GM12875 (cell line): Measurements from ENCODE around the gene DLGAP3.

Source experiments
- H3K4me3 ChIP-seq: one replicate; pipeline ENCODE4 v1.5.1; 2011; ENCODE audit warnings: low read depth, low read length, control low read depth
- CTCF ChIP-seq: IDR thresholded peaks from 2 replicates; pipeline ENCODE4 v1.5.1; 2011; ENCODE audit warnings: low read depth, mild to moderate bottlenecking, control low read depth, inconsistent platforms, low read length, moderate library complexity, borderline replicate concordance; ENCODE audit not compliant: insufficient read depth

DLGAP3 gene

DNA sequence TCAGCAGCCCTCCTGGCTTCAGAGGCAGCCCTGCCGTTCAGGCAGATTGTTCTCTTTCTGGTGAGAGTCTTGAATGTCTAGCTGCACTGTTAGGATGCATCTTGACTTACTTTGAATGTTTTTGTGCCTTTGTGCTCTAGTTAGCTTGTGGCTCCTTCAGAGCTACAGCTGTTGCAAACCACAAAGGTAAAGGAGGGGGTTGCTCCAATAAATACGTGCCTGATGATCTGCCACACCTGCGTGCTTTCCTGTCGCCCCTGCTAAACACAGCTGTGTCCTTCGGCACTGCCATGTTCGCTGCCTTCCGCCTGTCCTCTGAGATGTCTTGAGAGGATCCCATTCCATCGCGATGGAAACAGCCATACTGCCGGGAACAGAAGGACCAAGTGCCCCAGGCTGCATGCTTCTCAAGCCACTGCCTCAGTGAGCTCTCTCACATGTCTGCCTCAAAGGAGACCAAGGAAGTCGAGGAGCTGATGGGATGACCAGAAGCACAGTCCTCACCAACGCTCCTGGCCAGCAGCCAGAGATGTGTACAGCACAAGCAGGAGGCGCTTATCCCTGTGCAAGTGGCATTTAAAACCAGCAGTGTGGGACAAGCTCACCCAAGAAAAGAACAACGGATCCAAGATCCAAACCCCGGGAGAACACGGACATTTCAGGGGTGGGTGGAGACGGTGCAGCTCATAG lies 57.9 kb downstream of the DLGAP3 start:
- no peak overlapping the region for H3K4me3 ChIP-seq
- no peak for TF ChIP-seq CTCF

DNA sequence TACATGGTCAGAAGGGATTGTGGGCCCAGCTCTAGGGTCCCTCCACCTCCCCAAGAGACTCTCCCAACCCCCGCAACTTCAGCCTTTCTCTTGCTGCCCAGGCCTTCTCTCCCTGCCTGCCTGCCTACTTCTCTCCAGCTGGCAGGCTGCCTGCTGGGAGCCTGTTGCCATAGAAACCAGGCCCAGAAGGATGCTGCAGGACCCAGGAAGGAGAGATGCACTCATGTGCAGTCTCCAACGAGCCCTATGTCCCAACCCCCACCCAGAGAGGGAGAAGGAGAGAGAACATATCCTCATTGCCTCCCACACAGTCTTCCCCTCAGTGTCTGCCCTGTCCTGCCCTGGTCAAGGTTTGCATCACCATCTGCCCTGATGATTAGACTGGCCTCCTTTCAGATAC lies 59.1 kb downstream of the DLGAP3 start:
- no peak overlapping the region for H3K4me3 ChIP-seq
- no peak for TF ChIP-seq CTCF

DNA sequence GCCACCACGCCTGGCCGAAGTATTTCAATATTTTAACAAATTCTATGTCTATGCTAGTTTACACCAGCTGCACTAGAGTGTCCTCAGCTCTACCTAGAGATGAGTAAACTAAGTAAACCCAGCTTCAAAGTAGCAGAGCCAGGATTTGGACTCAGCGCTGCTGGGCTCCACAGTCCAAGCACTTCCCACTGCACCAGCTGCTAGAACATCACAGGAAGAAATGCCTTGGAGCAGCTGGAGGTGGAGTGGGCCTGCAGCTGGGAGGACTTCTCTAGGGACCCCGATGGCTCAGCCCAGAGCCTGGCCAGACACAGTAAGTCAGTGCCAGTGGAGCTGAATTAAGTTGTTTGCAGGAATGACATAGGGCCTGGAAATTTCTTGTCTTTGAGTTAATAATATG lies 59.7 kb downstream of the DLGAP3 start:
- no peak overlapping the region for H3K4me3 ChIP-seq
- no peak for TF ChIP-seq CTCF

GRCh38 chr1:34868230-34869049 lies 61.0 kb downstream of the DLGAP3 start:
- no peak for TF ChIP-seq CTCF
- no peak overlapping the region for H3K4me3 ChIP-seq

DNA sequence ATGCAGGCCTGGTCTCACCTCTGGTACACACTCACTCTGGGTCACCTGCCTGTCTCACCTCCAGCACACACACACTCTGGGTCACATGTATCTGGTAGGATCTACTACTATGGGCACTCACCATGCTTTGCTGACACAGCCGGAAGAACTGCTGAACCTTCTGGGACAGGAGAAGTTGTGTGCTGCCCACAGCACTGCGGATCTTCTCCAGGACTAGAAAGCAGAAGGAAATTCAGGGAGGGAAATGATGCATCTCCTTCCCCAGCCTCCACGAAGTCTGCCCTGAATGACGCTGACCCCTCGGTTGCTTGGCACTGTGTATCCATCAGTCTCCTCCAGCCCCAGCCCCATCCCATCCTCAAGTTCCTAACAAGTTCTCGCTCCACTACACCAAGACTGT lies 62.0 kb downstream of the DLGAP3 start:
- no peak overlapping the region for H3K4me3 ChIP-seq
- TF ChIP-seq CTCF = no peak

DNA sequence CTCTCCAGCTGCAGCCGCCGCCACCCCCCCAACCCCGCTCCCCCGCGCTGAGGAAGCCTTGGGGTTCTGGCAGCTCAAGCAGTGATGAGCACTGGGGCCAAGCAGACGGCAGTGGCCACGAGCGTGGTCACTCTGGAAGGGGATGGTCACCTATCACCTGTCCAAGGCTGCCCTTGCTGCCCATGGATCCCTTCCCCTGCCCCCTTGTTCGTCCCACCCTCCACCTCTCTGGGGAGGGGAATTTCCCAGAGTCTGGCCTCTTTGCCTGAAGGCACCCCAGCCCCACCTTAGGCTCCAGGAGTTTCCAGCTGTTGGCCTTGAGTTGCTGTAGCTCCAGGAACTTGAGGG lies 62.7 kb downstream of the DLGAP3 start:
- peak overlapping the region; percentile 79 for H3K4me3 ChIP-seq
- no peak for TF ChIP-seq CTCF
